Lower lobe of right lung (tissue), 2 donors: ENCODE results near the gene DCLK1. TPM values are rescaled to one million over a fixed set of nuclear protein-coding genes. Genes with fewer than 3 reads are reported as not detected.

Experiments used
- ATAC-seq, 2 donors: fragments of 200-7000 bp; cut with Tn5 transposase; one replicate each; pipeline ENCODE4 v1.9.1; 2020 to 2022; ENCODE audit warnings: mild to moderate bottlenecking in 2 of 2, moderate library complexity in 2 of 2
- DNase-seq: peaks from one replicate; pipeline ENCODE4 v3.0.0-alpha.2; 2020
- H3K27ac ChIP-seq: fragments of 200-600 bp; one replicate; pipeline ENCODE4 v1.8.0; 2022
- H3K27me3 ChIP-seq: fragments of 200-600 bp; one replicate; pipeline ENCODE4 v1.8.0; 2022; ENCODE audit warnings: low read depth
- H3K36me3 ChIP-seq: fragments of 200-600 bp; one replicate; pipeline ENCODE4 v1.8.0; 2022; ENCODE audit warnings: mild to moderate bottlenecking
- H3K4me1 ChIP-seq: fragments of 200-600 bp; one replicate; pipeline ENCODE4 v1.8.0; 2022
- H3K4me3 ChIP-seq: fragments of 200-600 bp; one replicate; pipeline ENCODE4 v1.8.0; 2022; ENCODE audit warnings: mild to moderate bottlenecking
- H3K9me3 ChIP-seq: fragments of 200-600 bp; one replicate; pipeline ENCODE4 v1.8.0; 2022
- intact Hi-C: fragments of 100-400 bp; cut with DNase I; formaldehyde crosslinking; loops from one replicate; pipeline ENCODE4 v1.11.0; 2022
- total RNA-seq: library from RNA; stranded (reverse); fragmentation: NEBNext Ultra II Directional; extraction: Animal tissue kit (Norgen Biotek cat#: 25700); gene quantifications from one replicate; pipeline ENCODE4 v1.2.1, GENCODE V29; 2021
- TF ChIP-seq, protein P1 (sequence below): fragments of 200-600 bp; IDR thresholded peaks from one replicate; pipeline ENCODE4 v1.8.0; 2022; ENCODE audit warnings: antibody characterized with exemption, mild to moderate bottlenecking
- donor health status: DM: no; HTN: yes; CAD: no; lungs with severe emphysema.

DCLK1 gene
- total RNA-seq, 1 donor from 2014 or later, result 10.4 TPM

DNA sequence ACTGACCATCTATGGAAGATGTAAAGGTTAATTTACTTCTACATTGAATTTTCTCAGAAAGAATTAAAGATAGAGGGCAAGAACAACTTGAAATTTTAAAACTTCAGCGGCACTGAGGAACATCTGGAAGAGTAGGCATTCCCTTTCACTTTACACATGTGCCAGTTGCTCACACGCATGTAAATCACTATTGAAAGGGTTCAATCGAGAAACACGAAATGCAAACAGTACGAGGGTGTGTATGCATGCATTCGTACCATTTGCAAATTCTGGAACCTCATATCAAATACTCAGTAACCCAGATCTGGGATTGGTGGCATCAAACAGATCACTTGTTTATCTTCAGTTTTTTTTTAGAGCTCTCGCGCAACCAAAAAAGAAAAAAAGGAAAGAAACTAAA is 339.2 kb downstream of the DCLK1 start:
- DNase-seq (no peak), ATAC-seq (no peak)
- H3K27ac ChIP-seq, result no peak overlapping the region
- H3K9me3 ChIP-seq, result no peaks in the 10 kb centered on the region
- H3K4me3 ChIP-seq, result no peak overlapping the region
- no peaks in the 10 kb centered on the region for H3K27me3 ChIP-seq
- H3K36me3 ChIP-seq, result no peaks in the 10 kb centered on the region
- no peaks in the 10 kb centered on the region for H3K4me1 ChIP-seq
- TF ChIP-seq, protein P1, sequence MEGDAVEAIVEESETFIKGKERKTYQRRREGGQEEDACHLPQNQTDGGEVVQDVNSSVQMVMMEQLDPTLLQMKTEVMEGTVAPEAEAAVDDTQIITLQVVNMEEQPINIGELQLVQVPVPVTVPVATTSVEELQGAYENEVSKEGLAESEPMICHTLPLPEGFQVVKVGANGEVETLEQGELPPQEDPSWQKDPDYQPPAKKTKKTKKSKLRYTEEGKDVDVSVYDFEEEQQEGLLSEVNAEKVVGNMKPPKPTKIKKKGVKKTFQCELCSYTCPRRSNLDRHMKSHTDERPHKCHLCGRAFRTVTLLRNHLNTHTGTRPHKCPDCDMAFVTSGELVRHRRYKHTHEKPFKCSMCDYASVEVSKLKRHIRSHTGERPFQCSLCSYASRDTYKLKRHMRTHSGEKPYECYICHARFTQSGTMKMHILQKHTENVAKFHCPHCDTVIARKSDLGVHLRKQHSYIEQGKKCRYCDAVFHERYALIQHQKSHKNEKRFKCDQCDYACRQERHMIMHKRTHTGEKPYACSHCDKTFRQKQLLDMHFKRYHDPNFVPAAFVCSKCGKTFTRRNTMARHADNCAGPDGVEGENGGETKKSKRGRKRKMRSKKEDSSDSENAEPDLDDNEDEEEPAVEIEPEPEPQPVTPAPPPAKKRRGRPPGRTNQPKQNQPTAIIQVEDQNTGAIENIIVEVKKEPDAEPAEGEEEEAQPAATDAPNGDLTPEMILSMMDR, result no peak
- intact Hi-C loops, result no loop called here

DNA sequence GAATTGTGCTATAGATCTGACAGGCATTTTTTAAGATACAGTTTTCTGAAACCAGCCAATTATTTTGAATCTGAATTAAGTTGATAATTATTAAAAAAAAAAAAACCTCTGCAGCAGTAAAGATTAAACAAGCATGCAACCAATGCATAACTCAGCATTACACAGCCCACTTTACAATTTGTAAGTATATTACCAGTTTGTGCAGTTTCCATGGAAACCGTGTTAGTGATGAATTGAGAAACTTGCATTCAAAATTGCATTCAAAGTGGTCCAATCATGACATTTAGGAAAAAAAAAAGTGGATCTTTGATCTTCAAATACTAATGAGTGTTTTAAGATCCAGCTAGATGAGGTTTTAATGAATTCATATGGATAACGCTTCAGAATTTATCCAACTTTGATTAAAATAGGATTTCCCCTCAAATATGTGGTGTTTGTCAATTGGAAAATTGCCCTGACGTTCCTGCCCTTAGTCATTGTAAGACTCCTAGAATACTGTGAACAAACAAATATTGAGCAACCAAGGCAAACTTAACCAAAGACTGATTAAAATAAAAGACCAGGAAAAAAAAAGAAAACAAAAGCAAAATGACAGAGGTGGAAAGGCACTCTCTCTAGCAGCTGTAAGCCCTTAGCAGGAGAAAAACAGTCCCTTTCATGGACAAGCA is 339.9 kb downstream of the DCLK1 start:
- intact Hi-C loops, result no loop called here
- Histone ChIP-seq H3K36me3 (no peaks in the 10 kb centered on the region), H3K9me3 (no peaks in the 10 kb centered on the region), H3K27ac (no peak overlapping the region), H3K4me1 (no peaks in the 10 kb centered on the region), H3K27me3 (no peaks in the 10 kb centered on the region), H3K4me3 (no peak overlapping the region)
- ATAC-seq, result peak; percentile 29 to 49
- no peak for DNase-seq
- TF ChIP-seq, protein P1, result no peak

DNA sequence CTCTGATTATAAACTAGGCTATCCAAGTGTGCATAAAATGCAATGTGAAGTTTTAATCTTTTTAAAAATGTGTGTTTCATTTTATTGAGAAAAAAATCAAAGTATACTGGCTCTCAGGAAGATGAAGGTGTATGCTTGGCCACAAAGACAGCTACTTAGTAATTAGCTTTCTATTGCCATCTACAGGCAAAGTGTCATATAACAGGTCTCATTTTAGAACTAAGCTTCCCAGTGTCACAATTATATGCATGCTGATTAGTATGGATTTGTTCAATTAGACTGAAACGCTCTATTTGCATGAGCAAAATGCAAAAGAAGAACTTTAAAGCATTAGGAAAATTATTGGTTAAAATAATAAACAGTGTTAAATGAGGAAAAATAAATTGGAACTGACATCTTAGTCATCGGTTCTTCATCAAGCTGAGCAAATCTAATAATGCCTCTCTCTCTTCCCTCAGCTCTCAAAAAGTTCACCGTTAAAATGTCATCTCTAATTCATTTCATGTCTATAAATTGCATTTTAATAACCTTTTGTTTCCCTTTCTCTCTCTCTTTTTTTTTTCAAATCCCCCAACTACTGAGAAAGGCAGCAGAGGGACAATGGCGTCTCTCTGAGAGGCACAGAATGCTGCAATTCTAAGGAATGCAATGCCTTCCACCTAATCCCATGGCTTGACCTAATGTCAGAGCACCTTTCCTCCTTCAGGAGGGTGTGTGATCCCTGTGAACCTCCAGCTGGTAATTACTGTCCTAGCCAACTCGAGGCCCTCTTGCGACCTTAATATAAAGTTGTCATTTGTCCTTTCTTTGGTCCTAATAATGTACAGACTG is 341.6 kb downstream of the DCLK1 start:
- intact Hi-C loops, result no loop called here
- TF ChIP-seq, protein P1, result peak; percentile 44
- H3K27me3 ChIP-seq, result no peaks in the 10 kb centered on the region
- DNase-seq, result no peak
- ATAC-seq, result peak in 1 of 2 donors; percentile 61
- H3K27ac ChIP-seq, result no peak overlapping the region
- no peaks in the 10 kb centered on the region for H3K36me3 ChIP-seq
- H3K4me3 ChIP-seq, result no peak overlapping the region
- H3K9me3 ChIP-seq, result no peaks in the 10 kb centered on the region
- no peaks in the 10 kb centered on the region for H3K4me1 ChIP-seq

DNA sequence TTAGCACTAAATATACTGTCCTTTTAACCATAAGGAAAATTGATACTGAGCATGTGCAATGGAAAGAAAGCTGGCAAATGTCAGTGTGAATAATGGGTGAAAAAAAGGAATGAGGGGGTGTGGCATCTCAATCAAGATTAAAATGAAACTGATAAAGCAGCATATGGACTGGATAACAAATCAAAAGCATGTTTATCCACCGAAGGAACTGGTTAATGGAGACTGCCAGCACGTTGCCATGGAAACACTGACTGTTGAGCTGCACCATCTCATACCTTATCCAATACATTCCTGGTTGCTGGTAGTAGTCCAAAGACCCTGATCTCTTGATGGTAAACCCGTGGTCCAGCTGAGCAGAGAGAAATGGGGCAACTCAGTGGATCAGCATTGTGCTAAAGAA is 343.2 kb downstream of the DCLK1 start:
- H3K27me3 ChIP-seq, result no peaks in the 10 kb centered on the region
- TF ChIP-seq, protein P1, result no peak

DNA sequence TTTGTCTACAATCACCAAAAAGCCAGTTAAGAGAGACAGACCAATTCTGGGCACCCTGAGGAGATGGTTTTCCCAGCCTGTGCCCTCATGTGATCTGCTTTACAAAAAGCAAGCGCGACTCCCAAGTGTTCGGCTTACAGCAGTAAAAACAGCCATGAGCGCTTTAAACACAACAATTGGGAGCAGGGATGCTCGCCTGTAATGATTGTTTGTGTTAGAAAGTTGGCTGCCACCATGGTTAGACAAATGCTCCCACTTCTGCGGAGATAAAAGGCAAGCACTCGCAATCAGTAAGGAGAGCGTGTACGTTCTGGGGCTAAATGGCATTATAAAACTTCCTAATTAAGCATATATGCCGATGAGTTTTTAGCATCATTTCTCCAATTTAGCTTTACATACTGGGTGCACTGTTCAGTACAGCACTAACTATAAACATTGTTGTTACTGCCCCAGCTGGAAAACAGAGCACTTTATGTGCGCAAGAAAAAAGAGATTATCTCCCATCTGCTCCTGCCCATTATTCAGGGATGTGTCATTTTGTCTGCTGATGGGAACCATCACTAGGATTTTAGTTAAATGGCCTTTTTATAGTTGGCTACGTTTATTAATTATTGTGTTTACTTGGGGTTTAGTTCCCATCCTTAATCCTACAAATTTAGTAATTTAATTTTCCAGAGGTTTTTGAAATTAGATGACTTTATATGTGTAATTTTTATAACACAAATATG is 345.4 kb downstream of the DCLK1 start:
- Histone ChIP-seq H3K36me3 (no peaks in the 10 kb centered on the region), H3K9me3 (no peaks in the 10 kb centered on the region), H3K4me1 (no peaks in the 10 kb centered on the region), H3K27me3 (no peaks in the 10 kb centered on the region), H3K4me3 (no peak overlapping the region), H3K27ac (no peak overlapping the region)
- intact Hi-C loops, result no loop called here
- TF ChIP-seq, protein P1, result no peak
- DNase-seq (no peak), ATAC-seq (no peak)

More for the DNA sequence above, 343.2 kb downstream of the DCLK1 start:
- H3K27ac ChIP-seq, result no peak overlapping the region
- H3K4me3 ChIP-seq, result no peak overlapping the region
- DNase-seq (no peak), ATAC-seq (no peak)
- H3K4me1 ChIP-seq, result no peaks in the 10 kb centered on the region
- H3K36me3 ChIP-seq, result no peaks in the 10 kb centered on the region
- intact Hi-C loops, result no loop called here
- no peaks in the 10 kb centered on the region for H3K9me3 ChIP-seq
